GM12872 (cell line): ENCODE data around the gene SGPL1.

Experiments
- TF ChIP-seq, protein P1 (sequence below): IDR thresholded peaks from 3 replicates; pipeline ENCODE4 v1.5.1; 2011; ENCODE audit warnings: low read depth, mild to moderate bottlenecking, low read length, moderate library complexity; ENCODE audit not compliant: insufficient read depth

Gene SGPL1

DNA sequence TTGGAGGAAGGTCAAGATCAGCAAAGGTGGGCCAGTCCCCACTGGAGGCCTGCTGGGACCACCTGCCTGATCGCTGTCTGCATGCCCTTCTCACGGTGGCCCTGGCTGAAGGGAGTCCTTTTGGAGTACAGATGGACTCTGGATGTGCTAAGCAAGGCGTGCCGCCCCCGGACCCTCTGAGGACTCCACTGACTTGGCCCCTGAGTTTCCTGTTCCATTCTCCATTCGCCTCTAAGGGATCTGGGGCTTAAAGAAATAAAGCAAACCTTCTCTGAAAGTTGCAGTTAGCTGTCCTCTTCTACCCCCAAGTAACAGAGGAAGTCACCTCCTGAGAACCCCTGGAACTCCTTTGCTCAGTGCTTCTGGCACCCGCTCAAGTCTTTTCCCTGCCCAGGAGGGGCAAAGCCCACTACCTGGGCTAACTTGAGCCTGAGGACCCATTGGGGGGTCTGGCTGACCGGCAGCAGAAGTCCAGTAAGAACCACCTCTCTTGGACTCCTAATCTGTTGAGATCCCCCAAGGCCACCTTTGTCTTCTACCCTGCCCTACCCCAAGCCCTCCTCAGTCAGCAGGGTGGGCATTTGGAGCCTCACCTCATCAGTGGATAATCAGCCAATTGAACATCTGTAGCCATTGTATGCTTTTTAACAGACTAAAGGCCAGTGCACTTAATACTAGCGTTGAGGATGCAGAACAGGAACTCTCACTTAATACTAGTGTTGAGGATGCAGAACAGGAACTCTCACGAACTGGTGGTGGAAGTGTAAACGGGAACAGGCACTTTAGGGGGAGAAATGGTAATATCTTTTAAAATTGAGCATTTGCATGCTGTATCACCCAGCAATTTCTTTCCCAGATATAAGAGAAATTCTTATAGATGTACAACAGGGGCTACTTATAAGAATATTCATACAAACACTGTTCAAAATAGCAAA lies 32.7 kb upstream of the SGPL1 start:
- TF ChIP-seq, protein P1, sequence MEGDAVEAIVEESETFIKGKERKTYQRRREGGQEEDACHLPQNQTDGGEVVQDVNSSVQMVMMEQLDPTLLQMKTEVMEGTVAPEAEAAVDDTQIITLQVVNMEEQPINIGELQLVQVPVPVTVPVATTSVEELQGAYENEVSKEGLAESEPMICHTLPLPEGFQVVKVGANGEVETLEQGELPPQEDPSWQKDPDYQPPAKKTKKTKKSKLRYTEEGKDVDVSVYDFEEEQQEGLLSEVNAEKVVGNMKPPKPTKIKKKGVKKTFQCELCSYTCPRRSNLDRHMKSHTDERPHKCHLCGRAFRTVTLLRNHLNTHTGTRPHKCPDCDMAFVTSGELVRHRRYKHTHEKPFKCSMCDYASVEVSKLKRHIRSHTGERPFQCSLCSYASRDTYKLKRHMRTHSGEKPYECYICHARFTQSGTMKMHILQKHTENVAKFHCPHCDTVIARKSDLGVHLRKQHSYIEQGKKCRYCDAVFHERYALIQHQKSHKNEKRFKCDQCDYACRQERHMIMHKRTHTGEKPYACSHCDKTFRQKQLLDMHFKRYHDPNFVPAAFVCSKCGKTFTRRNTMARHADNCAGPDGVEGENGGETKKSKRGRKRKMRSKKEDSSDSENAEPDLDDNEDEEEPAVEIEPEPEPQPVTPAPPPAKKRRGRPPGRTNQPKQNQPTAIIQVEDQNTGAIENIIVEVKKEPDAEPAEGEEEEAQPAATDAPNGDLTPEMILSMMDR: no peak

DNA sequence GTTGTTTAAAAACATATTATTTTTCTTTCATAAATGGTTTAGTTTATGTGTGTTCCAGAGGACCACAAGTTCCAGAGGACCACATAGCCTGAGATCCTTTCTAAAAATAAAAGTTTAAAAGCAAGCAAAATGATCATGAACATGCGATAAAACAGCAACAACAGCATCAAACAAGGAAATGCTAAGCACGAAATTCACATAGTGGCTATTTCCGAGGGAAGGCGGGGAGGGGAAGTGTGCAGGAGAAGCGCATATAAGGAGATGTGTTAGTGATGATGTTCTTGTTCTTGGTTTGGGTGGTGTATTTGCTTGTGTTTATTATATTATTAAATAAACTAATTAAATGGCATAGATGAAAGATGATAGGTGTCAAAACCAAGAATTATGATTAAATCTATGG lies 31.7 kb upstream of the SGPL1 start:
- TF ChIP-seq, protein P1: no peak

DNA sequence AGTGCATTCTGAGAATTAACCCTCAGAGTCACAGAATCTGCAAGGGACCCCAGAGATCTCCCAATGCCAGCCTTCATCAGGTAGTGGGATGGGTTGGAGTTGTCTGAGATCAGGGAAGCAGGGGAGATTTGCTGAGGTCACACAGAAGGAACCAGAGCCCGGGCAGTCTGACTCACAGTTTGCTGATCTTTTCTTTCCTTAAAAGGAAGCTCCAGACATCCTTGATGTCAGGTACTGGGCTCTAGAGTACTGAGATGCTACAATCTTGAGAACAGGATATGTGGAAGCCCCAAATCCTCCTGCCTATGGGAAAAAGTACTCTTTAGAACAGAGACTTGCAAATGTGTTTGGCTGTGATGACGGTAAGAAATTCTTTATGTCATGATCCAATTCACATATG lies 31.3 kb upstream of the SGPL1 start:
- TF ChIP-seq, protein P1: no peak

DNA sequence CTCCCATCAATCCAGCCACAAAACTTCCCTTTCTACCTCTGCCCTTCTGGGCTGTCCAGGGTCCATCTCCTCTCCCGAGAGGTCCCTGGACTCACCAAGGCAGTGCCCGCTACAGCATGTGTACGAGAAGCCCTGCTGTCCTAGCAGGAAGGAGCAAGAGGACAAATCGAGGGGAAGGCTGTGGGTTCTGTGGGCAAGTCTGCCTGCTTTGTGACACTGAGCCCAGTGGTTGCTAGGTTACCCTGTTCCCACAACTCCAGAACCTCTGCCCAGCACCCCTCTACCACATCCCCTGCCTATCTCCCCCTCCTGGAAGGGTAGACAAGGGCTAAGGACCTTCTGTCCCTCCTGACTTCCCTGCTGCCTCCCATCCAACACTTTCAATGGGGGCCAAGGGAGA lies 30.6 kb upstream of the SGPL1 start, which contains the start of gene TBATA:
Gene TBATA, minus strand, starts transcription at position 188 of the 400 bp plus-strand sequence. CDS start 1,998 bp downstream, outside the sequence.
- TF ChIP-seq, protein P1: no peak

DNA sequence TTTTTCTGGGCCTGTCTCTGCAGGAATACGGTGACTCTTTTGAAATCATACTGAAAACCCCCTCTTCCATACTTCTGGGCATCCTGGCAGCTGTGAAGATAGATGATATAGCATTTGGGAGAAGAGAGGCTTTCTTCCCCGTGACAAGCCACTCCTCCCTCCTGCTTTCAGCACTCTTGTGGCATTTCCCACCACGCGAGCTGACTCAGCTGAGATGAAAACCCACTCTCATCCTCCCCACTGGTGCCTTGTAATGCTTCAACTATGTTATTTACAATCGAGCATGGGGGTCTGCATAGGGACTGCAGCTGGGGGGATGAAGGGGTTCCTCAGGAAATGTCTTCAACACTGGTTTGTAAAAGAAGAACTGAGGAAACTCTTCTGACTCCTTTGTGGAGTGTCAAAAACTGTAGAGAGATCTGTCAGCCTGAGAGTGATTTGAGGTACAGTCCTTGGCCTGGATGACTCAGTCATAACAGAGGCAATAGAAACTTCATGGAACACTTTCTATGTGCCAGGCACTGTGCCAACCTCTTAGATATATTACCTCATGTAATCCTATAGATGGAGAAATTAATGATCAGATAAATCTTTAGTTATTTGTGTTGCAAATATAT lies 28.8 kb upstream of the SGPL1 start:
- TF ChIP-seq, protein P1: no peak

DNA sequence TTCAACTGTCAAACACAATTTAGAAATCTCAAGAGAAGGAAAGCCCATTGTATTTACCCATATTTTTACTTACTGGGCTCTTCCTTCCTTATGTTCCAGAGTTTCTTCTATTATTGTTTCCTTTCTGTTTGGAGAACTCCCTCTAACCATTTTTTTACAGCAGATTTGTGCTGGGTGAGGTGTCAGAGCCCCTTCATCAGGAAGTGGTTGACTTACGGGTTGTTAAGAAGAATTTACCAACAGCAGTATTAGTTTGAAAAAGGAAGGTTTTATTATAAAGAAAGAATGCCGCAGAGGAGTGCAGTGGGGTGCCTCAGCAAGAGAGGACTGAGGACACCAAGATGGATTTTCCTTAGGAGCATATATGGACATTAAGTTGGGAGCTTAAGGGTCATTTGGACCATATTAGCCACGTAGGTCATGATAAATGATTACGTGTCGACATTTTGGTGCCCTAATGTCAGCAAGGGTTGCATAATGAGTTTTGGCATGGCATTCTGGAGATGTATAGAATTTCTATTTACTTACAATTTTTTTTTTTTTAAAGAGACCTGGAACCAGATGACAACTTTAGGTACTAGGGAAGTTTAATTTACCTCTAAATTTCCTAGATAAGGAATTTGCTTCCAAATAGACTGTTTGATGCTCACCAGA lies 24.2 kb upstream of the SGPL1 start:
- TF ChIP-seq, protein P1: no peak

DNA sequence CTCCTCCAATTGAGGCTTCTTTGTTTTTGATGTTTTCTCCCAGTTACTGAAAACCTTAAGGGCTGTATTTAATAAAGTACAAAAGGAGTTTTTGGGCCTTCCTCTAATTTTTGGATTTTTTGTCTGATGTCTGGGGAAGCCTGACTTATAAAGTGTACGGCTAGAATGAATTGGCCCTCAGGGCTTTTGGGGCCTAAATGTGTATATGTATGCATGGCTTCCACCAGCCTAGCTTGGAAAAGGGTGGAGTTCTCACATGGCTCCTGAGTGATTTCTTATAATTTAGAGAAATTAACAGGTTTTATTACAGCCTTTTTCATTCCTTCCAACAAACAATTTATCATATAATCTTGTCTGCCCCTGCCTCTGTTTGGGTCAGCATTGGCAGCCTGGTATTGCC lies 20.1 kb upstream of the SGPL1 start:
- TF ChIP-seq, protein P1: no peak
